GM19468 (cell line): ENCODE data around the gene SMG9.

Source experiments
- ATAC-seq: cut with Tn5 transposase; IDR thresholded peaks from one replicate; pipeline ENCODE4 v1.9.1; 2021; ENCODE audit warnings: mild to moderate bottlenecking, moderate library complexity, moderate number of reproducible peaks; ENCODE audit not compliant: unreplicated experiment; ENCODE audit errors: extremely low read depth

SMG9 gene

DNA sequence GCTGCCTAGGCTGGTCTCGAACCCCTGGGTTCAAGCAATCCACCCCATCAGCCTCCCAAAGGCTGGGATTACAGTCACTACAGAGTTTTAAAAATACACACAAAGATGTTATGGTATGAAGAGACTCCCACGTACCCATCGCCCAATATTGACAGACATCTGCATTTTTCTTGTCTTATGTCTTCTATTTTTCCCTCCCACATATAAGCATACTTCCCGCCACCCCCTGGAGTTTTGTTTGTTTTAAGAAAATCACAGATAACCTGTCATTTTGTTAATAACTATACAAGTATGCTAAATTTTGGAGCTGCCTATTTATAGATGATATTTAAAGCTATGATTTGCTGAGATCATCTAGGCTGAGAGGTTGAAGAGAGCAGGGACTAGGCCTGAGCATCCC lies 6.2 kb upstream of the SMG9 start:
- ATAC-seq: no peak

DNA sequence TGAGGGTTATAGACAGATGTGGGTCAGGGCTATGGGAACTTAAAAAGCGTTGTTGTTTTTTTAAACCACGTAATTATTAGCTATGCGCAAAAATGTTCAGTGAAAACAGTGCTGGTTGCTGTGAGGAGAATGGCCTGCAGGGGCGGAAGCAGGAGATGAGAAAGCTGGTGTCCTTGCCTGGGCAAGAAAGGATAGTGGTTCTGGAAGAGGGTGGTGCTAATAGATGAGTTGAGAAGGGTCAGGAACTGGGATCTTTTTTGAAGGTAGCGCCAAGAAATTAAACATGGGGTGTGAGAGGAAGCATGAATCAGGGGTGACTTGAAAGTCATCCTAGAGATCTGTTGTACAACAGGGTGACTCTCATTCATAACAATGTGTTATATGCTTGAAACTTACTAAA lies 4.8 kb upstream of the SMG9 start:
- ATAC-seq: no peak

DNA sequence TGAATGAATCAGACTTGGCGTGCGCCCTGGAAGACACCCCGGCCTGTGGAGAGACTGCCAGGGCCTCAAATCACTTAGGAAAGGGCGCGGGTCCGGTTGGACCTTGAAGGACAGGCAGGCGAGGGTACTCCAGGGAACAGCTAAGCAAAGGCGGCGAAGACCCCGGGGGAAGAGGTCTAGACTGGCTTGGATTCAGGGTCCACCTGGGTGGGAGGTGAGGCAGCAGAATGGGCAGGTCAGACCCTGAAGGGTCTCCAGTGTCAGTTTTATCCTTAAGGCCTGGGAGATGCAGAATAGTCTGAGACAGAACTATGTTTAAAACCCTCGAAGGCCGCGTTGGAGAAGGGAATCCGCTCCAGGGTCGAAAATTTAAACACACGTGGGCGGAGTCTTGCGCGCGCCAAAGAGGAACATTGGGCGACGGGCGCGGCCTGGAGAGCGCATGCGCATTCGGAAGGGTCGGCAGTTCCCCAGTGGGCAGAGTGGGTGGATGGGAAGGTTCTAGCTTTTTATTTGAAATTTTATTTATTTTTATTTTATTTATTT lies 567 bp upstream of the SMG9 start:
- no peak for ATAC-seq

DNA sequence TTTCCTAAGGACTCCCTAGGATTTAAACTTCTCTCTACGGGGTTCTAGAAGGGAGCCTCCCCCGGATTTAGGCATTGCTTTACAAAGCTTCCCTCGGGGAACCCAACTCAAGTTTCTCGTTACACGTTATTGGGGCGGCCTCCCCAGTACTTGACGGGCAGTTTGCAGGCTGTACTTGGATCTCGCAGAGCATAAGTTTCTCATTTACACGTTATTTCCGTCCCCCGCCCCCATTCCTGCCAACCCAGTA lies 584 bp downstream of the SMG9 start:
- peak; percentile 15 for ATAC-seq

DNA sequence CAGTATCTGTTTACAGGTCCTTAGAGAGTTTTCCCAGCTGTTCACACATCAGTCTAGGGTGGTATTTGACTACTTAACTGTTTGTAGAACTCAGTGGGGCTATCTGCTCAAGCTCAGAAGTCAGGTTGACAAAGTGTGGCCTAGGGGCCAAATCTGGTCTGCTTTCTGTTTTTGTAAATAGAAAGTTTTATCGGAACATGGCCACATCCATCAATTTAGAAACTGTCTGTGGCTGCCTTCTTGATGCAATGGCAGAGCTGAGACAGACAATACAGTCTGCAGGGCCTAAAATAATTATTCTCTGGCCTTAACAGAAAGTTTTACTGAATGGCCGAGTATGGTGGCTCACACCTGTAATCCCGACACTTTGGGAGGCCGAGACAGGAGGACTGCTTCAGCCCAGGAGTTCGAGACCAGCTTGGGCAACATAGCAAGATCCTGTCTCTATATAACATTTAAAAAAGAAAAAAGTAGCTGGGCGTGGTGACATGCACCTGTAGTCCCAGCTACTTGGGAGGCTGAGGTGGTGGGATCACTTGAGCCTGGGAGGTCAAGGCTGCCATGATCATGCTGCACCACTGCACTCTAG lies 2.4 kb downstream of the SMG9 start:
- ATAC-seq: no peak

DNA sequence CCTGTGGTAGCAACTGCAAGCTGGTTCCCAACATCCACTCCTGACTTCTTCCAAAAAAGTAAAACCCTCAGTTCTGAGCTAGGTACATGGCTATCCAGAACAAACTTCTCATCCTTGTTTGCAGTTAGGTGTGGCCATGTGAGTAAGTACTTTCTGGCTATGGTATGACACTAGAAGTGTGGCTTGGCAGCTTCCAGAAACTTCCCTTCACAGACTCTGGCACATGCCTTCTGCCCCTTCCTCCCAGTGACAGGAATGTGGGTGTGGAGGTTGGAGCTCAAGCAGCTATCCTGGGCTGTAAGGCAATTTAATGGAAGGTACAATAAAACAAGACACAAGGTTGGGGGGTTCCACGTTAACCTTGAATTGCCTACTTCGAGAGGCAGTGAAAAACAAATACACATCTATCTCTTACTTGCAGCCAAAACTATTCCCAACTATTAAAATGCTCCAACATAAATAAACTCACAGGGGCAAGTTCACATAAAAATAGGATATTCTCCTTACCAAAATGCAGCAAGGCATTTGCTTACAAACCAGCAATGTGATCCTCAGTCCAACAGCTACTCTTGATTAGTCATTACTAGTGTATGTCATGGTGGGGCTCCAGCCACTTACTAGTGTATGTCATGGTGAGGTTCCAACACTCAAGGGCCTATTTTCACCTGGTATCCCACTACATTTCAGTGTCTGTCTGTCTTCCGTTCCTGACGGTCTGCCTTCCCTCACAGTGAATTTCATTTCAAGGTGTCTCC lies 3.1 kb downstream of the SMG9 start:
- no peak for ATAC-seq

DNA sequence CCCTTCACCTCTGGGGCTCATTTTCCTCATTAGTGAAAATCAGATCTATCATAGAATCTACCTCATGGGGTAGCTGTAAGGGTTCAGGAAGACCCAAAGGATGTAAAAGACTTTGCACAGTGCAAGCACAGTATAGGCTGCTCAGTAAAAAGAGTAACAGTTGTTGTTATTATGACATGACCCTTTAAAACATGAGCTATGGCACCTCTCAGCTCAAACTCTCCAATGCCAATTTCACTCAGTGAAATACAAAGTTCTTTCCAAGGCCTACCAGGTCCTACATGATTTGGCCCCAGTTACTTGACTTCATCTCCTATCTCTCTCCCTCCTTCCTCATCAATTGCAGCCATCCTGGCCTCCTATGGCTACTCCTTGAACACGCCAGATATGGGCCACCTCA lies 4.9 kb downstream of the SMG9 start:
- ATAC-seq: no peak

DNA sequence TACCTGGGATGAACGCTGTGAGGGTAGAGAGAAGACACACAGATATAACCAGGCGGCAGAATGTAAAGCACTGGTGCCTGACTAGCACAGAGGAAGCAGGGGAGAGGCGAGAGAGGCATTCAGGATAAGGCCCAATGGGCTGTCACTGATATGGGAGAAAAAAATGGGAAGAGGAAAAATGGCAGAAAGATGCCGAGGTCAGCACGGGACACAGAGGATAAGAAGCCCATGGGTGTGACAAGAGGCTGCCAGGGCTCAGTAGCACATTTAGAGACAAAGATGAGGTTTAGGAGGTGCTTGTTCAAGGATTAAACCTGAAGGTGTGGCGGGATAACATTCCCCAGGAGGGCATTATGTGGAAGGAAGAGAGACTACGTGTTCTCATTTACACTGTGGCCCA lies 5.6 kb downstream of the SMG9 start:
- no peak for ATAC-seq

DNA sequence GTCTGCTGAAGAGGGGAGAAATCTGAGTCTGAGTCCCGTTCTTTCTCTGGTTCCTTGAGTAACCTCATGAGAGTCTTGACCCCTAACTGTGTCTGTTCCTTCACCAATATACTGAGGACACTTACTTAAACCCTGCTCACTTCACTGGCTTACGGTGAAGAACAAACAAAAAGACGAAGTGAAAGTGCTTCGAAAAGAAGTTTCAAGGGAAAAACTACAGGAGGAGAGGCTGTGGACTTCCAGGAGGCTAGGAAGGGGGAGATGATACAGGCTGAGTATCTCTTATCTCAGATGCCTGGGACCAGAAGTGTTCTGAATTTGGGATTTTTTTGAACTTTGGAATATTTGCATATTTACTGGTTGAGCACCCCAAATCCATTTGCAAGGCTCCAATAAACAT lies 6.1 kb downstream of the SMG9 start:
- no peak for ATAC-seq

DNA sequence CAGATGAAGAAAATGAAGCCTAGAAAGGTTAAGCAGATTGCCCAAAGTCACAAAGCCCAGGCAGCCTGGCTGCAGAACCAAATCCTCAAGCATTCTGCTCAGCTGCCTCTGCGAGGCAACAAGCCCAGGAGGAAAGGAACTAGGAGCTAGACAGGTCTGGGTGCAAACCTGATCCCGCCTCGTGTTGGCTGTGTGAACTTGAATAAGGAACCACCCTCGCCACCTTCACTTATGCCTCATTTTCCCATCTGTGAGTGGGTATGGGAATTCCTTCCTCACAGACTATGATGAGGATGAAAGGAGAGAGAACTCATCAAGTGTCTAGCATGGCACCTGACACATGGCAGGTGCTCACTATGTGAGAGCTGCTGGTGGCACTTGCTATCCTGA lies 6.6 kb downstream of the SMG9 start:
- no peak for ATAC-seq

DNA sequence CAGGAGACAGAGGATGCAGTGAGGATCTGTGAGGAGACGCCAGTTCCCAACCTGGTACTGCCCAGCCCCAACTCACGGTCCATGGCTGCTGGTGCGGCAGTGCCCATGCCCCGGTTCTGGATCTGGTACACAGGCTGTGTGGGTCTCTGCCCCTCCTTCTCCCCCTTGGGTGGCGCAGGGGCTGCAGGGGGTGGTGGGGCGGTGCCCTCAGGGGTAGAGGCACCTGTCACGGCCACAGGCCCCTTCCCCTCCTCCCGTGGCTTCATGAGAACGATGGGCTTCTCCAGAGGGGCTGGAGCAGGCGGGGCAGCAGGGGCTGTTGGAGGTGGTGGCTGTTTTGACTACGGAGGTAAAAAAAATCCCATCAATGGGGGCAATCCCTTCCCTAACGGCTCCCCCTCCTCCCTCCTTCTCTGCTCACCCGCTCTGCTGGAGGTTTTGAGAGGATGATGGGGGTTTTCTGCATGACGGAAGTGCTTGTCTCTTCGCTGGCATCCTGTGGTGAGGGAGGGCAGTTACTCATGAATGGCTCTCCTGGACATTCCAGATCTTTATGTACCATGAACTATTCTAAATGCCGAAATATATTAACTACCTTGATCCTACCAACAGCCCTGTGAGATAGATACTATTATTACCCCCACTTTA lies 7.1 kb downstream of the SMG9 start:
- ATAC-seq: no peak

DNA sequence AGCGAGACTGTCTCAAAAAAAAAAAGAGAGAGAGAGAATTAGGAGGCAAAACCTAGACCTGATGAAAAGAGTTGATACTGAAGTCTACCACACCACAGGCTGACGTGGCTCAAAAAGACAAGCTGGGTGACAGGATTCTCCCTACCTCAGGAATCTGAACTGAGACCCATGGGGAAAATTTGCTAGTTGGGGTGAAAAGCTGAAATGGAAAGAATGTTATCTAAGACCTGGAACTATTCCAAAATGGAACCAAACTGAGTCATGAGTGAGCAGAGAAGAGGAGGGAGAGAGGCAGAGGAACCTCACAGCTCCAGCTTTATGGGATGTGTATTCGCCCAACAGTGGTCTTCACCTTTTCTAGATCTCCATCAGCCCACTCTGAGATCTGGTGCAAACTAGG lies 11.7 kb downstream of the SMG9 start:
- ATAC-seq: no peak

DNA sequence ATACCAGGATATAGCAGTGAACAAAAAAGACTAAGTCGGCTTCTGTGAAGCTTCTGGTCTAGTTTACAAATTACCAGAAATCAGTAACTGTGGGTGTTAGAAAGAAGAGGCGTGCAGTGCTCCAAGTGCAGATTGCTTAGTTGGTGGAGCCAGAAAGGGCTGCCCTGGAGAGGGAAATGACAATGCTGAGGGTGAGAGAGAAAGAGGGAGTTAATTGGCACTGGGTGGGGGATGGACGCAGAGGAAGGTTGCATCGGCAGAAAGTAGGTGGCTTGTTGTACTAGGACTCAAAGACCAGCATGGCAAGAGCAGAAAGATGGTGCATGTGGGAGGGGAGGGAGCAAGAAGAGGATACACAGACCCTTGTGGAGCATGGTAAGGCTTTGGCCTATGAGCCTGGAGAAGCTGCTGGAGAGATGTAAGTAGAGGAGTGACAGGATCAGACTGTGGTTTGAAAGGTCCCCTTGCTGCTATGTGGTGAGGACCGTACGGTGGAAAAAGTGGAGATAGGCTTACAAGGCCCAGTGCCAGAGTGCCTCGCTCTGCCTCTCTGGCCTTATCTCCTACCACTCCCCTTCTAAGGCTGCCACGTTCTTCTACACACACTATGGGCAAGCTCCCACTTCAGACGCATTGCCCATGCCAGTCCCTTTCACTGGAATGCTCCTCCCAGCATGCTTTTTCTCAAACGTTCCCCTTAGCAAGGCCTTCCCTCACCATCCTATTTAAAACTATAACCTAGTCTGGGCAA lies 13.5 kb downstream of the SMG9 start:
- ATAC-seq: no peak

DNA sequence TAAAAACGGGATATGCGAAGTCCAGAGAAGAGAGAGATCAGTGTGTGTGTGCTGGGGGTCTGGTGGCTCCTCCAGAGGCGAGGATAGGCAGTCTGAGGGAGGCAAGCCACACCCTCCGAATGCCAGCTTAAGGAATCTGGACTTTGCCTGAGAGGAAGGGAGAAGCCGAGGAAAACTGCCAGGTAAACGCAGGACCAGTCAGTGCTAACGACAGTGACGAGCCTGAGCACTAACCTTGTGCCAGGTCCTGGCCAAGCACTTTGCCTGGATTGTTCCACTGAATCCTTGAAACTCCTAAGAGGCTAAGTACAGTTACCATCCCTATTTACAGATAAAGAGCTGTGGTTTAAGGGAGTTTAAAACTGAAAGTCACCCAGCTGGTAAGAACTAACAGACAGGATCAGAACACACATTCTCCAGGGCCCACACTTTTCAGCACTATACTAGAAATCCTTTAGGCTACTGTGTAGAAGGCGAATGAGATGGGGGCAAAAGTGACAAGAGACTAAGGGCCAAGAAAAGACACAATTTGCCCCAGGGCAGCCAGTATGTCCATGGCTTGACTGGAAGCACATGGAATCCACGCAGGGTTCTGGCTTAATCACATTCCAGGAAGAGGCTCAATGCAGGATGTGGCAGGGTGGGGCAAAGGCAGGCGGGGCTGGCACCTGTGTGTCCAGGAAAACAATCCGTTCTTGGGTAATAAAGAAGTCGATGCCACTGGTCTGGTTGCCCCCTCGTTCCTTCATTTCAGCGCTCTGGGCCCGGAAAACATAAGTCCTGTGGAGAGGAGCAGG lies 15.1 kb downstream of the SMG9 start:
- no peak for ATAC-seq

DNA sequence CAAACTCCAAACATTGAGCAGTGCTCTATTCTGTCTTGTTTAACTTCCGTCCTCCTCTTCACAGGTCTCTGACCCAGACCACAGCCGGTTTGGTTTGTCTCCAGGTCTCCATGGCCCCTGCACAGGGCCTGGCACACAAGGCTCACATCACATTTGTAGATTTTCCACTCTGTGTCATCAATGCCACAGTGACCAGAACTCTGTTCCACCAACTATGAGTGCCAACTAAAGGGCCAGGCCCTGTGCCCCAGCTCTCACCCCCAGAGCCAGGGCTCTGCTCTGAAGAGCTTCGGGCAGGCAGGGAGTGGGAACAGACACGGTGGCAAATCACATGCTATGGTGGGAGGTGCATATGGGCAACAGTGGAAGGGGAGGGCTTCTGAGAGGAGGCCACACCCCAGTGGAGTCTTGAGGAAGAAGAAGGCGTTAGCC lies 16.0 kb downstream of the SMG9 start:
- no peak for ATAC-seq

DNA sequence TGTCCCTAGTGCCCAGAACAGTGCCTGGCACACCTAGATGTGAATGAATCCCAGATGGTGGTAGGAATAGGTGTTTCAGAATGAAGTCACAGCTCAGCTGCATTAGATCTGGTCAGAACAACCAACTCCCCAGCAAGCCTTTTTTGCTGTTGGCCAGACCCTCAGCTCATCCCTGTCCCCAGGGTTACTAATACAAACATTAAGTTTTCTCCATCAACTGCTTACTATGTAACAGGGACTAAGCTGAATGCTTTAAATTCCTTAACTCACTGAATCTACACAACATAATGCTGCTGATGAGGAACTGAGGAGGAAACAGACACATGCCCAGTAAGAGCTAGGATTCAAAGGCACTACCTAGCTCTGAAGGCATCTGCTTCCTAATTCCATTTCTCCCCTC lies 18.8 kb downstream of the SMG9 start:
- no peak for ATAC-seq

DNA sequence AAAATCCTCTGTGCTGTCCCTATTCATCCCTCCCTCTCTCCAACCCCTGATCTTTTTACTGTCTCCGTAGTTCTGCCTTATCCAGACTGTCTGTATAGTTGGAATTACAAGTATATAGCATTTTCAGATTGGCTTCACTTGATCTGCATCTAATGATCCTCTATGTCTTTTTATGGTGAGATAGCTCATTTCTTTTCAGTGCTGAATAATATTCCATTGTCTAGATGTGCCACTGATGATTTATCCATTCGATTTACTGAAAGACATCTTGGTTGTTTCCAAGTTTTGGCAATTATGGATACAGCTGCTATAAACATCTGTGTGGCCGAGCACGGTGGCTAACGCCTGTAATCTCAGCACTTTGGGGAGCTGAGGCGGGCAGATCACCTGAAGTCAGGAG lies 19.7 kb downstream of the SMG9 start:
- no peak for ATAC-seq

DNA sequence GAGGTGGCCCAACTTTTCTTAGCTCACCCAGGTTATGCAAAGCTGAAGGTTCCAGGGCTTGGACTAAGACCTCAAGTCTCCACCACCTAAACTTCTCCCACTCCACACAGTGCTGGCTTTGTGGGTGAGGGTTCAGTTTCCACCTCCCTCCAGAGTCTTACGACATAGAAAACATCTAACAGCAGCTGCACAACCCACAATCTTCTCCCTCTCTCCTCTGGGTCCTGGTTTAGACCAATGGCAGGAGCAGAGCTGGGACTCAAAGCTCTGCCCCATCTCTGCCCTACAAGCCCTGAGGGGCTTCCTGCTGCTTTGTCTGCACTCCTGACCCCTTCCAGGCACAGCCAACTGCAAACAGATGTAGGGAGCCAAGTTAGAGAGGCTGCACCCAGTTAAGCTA lies 22.9 kb downstream of the SMG9 start:
- no peak for ATAC-seq

DNA sequence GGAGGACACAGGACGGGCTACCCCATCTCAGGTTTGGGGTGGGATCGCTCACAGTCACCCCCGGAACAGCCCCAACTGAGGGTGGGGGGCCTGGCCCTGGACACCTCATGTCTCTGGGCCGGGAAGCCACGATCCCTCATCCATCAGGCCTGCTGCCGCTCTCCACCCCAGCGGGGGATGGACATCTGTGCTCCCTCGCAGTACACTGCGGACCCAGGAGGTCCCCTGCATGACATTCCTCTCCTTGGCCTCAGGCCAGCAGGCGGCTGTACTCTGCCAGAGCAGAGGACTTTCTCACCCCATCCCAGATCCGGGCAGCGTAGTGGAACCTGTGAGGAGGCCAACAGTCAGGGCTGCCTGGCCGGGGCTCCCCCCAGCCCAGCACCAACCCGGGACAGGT lies 23.4 kb downstream of the SMG9 start:
- ATAC-seq: no peak

DNA sequence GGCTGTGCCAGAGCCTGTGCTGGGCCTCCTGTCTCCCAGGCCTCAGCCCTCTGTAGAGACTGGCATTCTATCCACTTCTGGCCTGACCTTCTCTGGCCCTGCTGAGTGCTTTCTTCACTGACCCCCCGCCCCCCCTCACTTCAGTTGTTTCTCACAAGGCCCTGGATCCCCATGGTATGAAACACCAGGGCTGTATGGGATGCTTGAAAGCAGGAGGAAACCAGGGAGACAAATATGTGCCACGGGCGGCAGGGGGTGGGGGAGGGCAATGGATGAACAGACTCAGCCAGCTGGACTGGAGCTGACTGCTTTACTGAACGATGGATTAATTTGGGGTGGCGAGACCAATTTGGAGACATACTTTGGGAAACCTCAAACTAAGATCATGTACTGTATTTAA lies 24.8 kb downstream of the SMG9 start:
- ATAC-seq: no peak

DNA sequence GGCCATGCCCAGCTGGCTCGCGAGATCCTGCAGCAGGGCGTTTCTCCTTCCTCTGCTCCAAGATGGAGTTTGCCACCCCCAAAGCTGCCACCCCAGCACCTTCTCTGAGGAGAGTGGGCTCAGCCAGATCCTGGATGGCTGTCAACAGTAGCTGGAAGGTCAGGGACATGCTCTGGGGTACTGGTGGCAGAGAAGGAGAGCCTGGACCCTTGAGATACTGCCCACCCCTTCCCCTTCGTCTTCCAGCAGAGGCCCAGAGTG lies 27.2 kb downstream of the SMG9 start:
- ATAC-seq: no peak
